B cell (primary cell): ENCODE measurements around the gene STIM1. TPM values are rescaled to one million over a fixed set of nuclear protein-coding genes. Genes with fewer than 3 reads are reported as not detected.
"Not testable (repeated sequence)": the region's sequence is repeated elsewhere in the genome, so short reads cannot be mapped to it uniquely, and the experiment has no call there.

ENCODE experiments used
- ATAC-seq: fragments of 200-7000 bp; cut with Tn5 transposase; one replicate; pipeline ENCODE4 v1.10.0; 2021; ENCODE audit warnings: low read depth, mild to moderate bottlenecking, moderate number of reproducible peaks, moderate library complexity
- CTCF ChIA-PET: fragments of 350-600 bp; sonication (Branson Sonifier 250); formaldehyde crosslinking; loops from one replicate; lab custom pipeline; 2021; ENCODE audit warnings: antibody characterized with exemption, inconsistent platforms; lab: Charles Lee
- POLR2A ChIA-PET: fragments of 350-600 bp; sonication (Branson Sonifier 250); formaldehyde crosslinking; loops from one replicate; lab custom pipeline; 2021; ENCODE audit warnings: antibody characterized with exemption; lab: Charles Lee
- DNase-seq: peaks from one replicate; pipeline ENCODE4 v3.0.0; 2013
- H2AFZ ChIP-seq: 2 replicates; pipeline ENCODE4 v1.6.1; 2012; ENCODE audit warnings: mild to moderate bottlenecking, low read depth, low read length; ENCODE audit not compliant: insufficient read depth, poor library complexity, severe bottlenecking
- H3K27ac ChIP-seq, 2 donors: 1 replicate in 1 of 2; 2 replicates in 1 of 2; pipeline ENCODE4 v1.5.1; 2012 to 2013; ENCODE audit warnings: low read length in 2 of 2, mild to moderate bottlenecking in 2 of 2, moderate library complexity in 1 of 2
- H3K27me3 ChIP-seq, 4 experiments: fragments of 200-600 bp in 1 of 4; sonication (generic) in 1 of 4; replicated peaks in 1 of 4; 1 replicate in 2 of 4; 2 replicates in 2 of 4; pipeline versions ENCODE4 v1.6.1 to v1.7.0; 2013 to 2016; ENCODE audit warnings: low read length in 3 of 4, mild to moderate bottlenecking in 2 of 4, mixed read lengths in 1 of 4, moderate library complexity in 1 of 4; ENCODE audit not compliant: insufficient read depth in 4 of 4, control insufficient read depth in 3 of 4; ENCODE audit errors: control extremely low read depth in 1 of 4
- H3K36me3 ChIP-seq, 2 experiments: replicated peaks in 1 of 2; 1 replicate in 1 of 2; 2 replicates in 1 of 2; pipeline versions ENCODE4 v1.6.1 to v1.7.1; 2013; ENCODE audit warnings: low read length in 1 of 2; ENCODE audit not compliant: insufficient read depth in 2 of 2, control insufficient read depth in 1 of 2; ENCODE audit errors: control extremely low read depth in 1 of 2, extremely low read depth in 1 of 2
- H3K4me1 ChIP-seq, 2 donors: fragments of 200-600 bp in 1 of 2; sonication (generic) in 1 of 2; 1 replicate in 1 of 2; 2 replicates in 1 of 2; pipeline versions ENCODE4 v1.5.1 to v1.6.1; 2013 to 2017; ENCODE audit warnings: low read length in 2 of 2; ENCODE audit not compliant: control insufficient read depth in 2 of 2, insufficient read depth in 2 of 2
- H3K4me2 ChIP-seq: replicated peaks from 2 replicates; pipeline ENCODE3; 2012; ENCODE audit warnings: mild to moderate bottlenecking, low read depth, low read length; ENCODE audit not compliant: poor library complexity, severe bottlenecking
- H3K4me3 ChIP-seq, 5 experiments: fragments of 200-600 bp in 1 of 5; sonication (generic) in 1 of 5; 1 replicate in 3 of 5; 2 replicates in 2 of 5; pipeline versions ENCODE4 v1.5.1 to v1.7.0; 2011 to 2016; ENCODE audit warnings: low read length in 4 of 5, mild to moderate bottlenecking in 4 of 5, low read depth in 2 of 5, control low read depth in 1 of 5, moderate library complexity in 1 of 5; ENCODE audit not compliant: insufficient read depth in 1 of 5; ENCODE audit errors: control extremely low read depth in 1 of 5, extremely low read depth in 1 of 5
- H3K79me2 ChIP-seq: fragments of 200-600 bp; sonication (generic); one replicate; pipeline ENCODE4 v1.6.0; 2016; ENCODE audit warnings: low read length; ENCODE audit not compliant: control insufficient read depth, insufficient read depth
- H3K9ac ChIP-seq: fragments of 200-600 bp; sonication (generic); 2 replicates; pipeline ENCODE4 v1.6.1; 2017; ENCODE audit warnings: mild to moderate bottlenecking, low read length, moderate library complexity
- H3K9me3 ChIP-seq, 3 donors: one replicate each; pipeline versions ENCODE4 v1.6.1 to v1.7.1; 2013; ENCODE audit warnings: low read length in 2 of 3; ENCODE audit not compliant: control insufficient read depth in 2 of 3, insufficient read depth in 1 of 3; ENCODE audit errors: control extremely low read depth in 1 of 3
- H4K20me1 ChIP-seq: 2 replicates; pipeline ENCODE4 v1.6.0; 2012; ENCODE audit warnings: mild to moderate bottlenecking, low read length; ENCODE audit not compliant: insufficient read depth, control insufficient read depth, poor library complexity, severe bottlenecking
- H3K27ac Mint-ChIP-seq: one replicate; pipeline ENCODE4 v1.8.0; 2021; ENCODE audit warnings: mixed read lengths
- H3K27me3 Mint-ChIP-seq: one replicate; pipeline ENCODE4 v1.8.0; 2021; ENCODE audit warnings: mixed read lengths
- H3K4me1 Mint-ChIP-seq: one replicate; pipeline ENCODE4 v1.8.0; 2021; ENCODE audit warnings: mixed read lengths
- H3K4me3 Mint-ChIP-seq: one replicate; pipeline ENCODE4 v1.8.0; 2021; ENCODE audit warnings: mixed read lengths
- H3K9me3 Mint-ChIP-seq: one replicate; pipeline ENCODE4 v1.8.0; 2022; ENCODE audit warnings: mixed read lengths; ENCODE audit not compliant: insufficient read depth
- EZH2 ChIP-seq: IDR thresholded peaks from 2 replicates; pipeline ENCODE4 v1.6.1; 2012; ENCODE audit warnings: borderline replicate concordance, low read depth, mild to moderate bottlenecking, moderate library complexity, low read length; ENCODE audit not compliant: insufficient read depth, poor library complexity, severe bottlenecking
- WGBS: methylation state at CpG from one replicate; pipeline ENCODE4 v1.1.5; 2013; ENCODE audit warnings: missing lambda C conversion rate; ENCODE audit not compliant: insufficient coverage; 5-methylcytosine and 5-hydroxymethylcytosine counted together
- intact Hi-C: fragments of 100-400 bp; cut with micrococcal nuclease; formaldehyde crosslinking; loops from one replicate; pipeline ENCODE4 v1.10.0; 2022
- polyA plus RNA-seq: library from polyadenylated mRNA; depleted of rRNA; stranded (reverse); fragments of >200 nt; gene quantifications from 2 replicates; pipeline ENCODE4 v1.2.3, GENCODE V29; 2012
- total RNA-seq, 2 donors: library from RNA; stranded (reverse); fragments of 120-200 nt in 1 of 2; gene quantifications; 1 replicate in 1 of 2; 2 replicates in 1 of 2; pipeline versions ENCODE4 v1.2.3 to v1.2.4, GENCODE V29; 2013 to 2022
- TF ChIP-seq, protein P1 (sequence below): fragments of 200-600 bp; IDR thresholded peaks from one replicate; pipeline ENCODE4 v1.8.0; 2022; ENCODE audit warnings: antibody characterized with exemption, mild to moderate bottlenecking

The STIM1 gene
- total and polyA plus RNA-seq, 2 donors (not counting 1 experiment from before 2014, with no cell fraction given): 59.4 to 76.7 TPM

DNA sequence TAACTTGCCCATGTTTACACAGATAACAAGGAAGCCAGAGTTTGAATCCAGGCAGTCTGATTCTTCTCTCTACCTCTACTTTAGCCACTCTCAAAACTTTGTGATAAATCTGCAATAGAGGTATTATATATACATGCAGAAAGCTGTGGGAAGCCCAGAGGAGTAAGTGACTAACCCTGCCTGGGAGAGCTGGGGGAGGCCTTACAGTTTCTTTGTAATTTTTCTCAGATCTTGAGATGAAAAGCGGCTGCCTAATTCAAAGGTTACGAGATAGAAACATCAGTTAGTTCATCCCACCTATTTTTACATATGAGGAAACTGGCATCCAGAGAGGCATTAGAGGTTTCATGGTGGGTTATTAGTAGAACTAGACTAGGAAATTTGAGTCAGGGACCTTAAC lies 4.9 kb downstream of the STIM1 start:
- Histone ChIP-seq H3K79me2 (peaks cover 98% of the 10 kb centered on the region), H3K4me2 (peak overlapping the region; percentile 87), H3K27me3 (no peaks in the 10 kb centered on the region), H3K27ac (peak overlapping the region in 1 of 2 donors; percentile 13), H3K9me3 (no peaks in the 10 kb centered on the region), H4K20me1 (peaks cover 50% of the 10 kb centered on the region), H3K4me1 (peaks cover 81 to 84% of the 10 kb centered on the region in 2 donors), H3K36me3 (peaks cover 0 to 3% of the 10 kb centered on the region in 2 experiments), H3K9ac (no peak overlapping the region), H3K4me3 (peak overlapping the region in 1 of 5 experiments; percentile 4), H2AFZ (no peak overlapping the region)
- ATAC-seq (no peak), DNase-seq (no peak)
- no peaks in the 10 kb centered on the region for H3K9me3 Mint-ChIP-seq
- H3K27ac Mint-ChIP-seq: peak overlapping the region; percentile 60
- intact Hi-C loops: no loop called here
- H3K4me1 Mint-ChIP-seq: peaks cover 79% of the 10 kb centered on the region
- POLR2A ChIA-PET: interaction anchor here (0.6 to 1.4 kb wide), 3 partner anchors 23 to 30 kb away, joined by 3 to 4 read pairs (median 4); no protein-coding TSS in a partner anchor
- H3K27me3 Mint-ChIP-seq: no peaks in the 10 kb centered on the region
- CTCF ChIA-PET: interaction anchor here (0.8 to 36.8 kb wide), 8 partner anchors 8 to 212 kb away, joined by 3 to 662 read pairs (median 6); partner anchors contain the start of genes RHOG and STIM1
- WGBS: no CpG with 5 or more reads among the region's 2 CpGs
- TF ChIP-seq, protein P1, sequence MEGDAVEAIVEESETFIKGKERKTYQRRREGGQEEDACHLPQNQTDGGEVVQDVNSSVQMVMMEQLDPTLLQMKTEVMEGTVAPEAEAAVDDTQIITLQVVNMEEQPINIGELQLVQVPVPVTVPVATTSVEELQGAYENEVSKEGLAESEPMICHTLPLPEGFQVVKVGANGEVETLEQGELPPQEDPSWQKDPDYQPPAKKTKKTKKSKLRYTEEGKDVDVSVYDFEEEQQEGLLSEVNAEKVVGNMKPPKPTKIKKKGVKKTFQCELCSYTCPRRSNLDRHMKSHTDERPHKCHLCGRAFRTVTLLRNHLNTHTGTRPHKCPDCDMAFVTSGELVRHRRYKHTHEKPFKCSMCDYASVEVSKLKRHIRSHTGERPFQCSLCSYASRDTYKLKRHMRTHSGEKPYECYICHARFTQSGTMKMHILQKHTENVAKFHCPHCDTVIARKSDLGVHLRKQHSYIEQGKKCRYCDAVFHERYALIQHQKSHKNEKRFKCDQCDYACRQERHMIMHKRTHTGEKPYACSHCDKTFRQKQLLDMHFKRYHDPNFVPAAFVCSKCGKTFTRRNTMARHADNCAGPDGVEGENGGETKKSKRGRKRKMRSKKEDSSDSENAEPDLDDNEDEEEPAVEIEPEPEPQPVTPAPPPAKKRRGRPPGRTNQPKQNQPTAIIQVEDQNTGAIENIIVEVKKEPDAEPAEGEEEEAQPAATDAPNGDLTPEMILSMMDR: no peak
- no peak for TF ChIP-seq EZH2
- peak overlapping the region; percentile 64 for H3K4me3 Mint-ChIP-seq

DNA sequence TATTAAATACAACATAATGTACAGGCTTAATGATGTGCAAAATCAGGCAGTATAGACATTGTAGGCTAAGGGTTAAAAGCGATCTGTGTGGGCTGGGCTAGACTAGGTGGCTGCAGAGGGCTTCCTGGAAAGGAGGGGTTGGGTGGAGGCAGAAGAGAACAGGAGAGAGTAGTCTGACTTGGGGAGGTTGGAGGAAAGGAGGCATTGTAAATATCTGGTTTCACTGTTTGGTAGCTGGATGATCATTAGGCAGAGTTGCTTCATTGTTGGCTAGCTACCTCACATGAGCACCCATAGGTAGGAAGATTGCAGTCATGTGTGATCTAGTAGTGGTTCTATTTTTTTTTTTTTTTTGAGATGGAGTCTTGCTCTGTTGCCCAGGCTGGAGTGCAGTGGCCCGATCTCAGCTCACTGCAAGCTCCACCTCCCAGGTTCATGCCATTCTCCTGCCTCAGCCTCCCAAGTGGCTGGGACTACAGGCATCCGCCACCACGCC lies 5.5 kb downstream of the STIM1 start:
- peak overlapping the region; percentile 60 for H3K27ac Mint-ChIP-seq
- 50% methylated on average over 2 of the region's 4 CpGs for WGBS
- H3K4me1 Mint-ChIP-seq: peaks cover 85% of the 10 kb centered on the region
- H3K27ac ChIP-seq: peak overlapping the region in 1 of 2 donors; percentile 13
- POLR2A ChIA-PET: interaction anchor here (0.6 to 1.0 kb wide), 3 partner anchors 14 to 33 kb away, joined by 3 to 4 read pairs (median 3); no protein-coding TSS in a partner anchor
- H3K36me3 ChIP-seq, H3K9ac ChIP-seq, H3K27me3 ChIP-seq, H3K9me3 ChIP-seq, H2AFZ ChIP-seq, intact Hi-C loops, DNase-seq, H3K9me3 Mint-ChIP-seq, H3K27me3 Mint-ChIP-seq: not testable (repeated sequence)
- peaks cover 49% of the 10 kb centered on the region for H4K20me1 ChIP-seq
- peak overlapping the region in 1 of 5 experiments; percentile 4 for H3K4me3 ChIP-seq
- peak overlapping the region; percentile 87 for H3K4me2 ChIP-seq
- H3K4me1 ChIP-seq: peaks cover 87 to 90% of the 10 kb centered on the region in 2 donors
- peaks cover 100% of the 10 kb centered on the region for H3K79me2 ChIP-seq
- peak; percentile 35 for ATAC-seq
- peak overlapping the region; percentile 64 for H3K4me3 Mint-ChIP-seq
- CTCF ChIA-PET: interaction anchor here (1.1 to 36.8 kb wide), 4 partner anchors 8 to 211 kb away, joined by 3 to 662 read pairs (median 4); partner anchors contain the start of genes RHOG and STIM1
